A549 (cell line): Measurements from ENCODE around the gene PTPRG. TPM values are rescaled to one million over a fixed set of nuclear protein-coding genes. Genes with fewer than 3 reads are reported as not detected.
A peak's percentile ranks its signal among the peaks of the same experiment; 100 is the strongest.

ENCODE experiments used
- ATAC-seq, 2 experiments: fragments of 200-7000 bp in 1 of 2; fragments of >200 bp in 1 of 2; cut with Nextera tagmentation in 1 of 2; cut with Tn5 transposase in 1 of 2; 3 replicates each; pipeline versions ENCODE4 v1.8.0 to v1.9.1; 2018 to 2020; ENCODE audit warnings: mild to moderate bottlenecking in 1 of 2, moderate library complexity in 1 of 2
- CTCF ChIA-PET: fragments of 300-600 bp; sonication (Branson Sonifier 250); formaldehyde crosslinking; extraction: SDS; loops from one replicate; lab custom pipeline; 2021; ENCODE audit warnings: antibody characterized with exemption, inconsistent platforms; lab: Yijun Ruan, JAX
- POLR2A ChIA-PET: fragments of 350-600 bp; formaldehyde crosslinking; extraction: SDS; loops from one replicate; lab custom pipeline; 2021; ENCODE audit warnings: antibody characterized with exemption, inconsistent platforms; lab: Yijun Ruan, JAX
- DNase-seq, 2 experiments: peaks; one replicate each; pipeline versions ENCODE4 v3.0.0 to v3.0.0-alpha.2; 2011 to 2016; ENCODE audit warnings: low read depth in 1 of 2, low spot score in 1 of 2
- FAIRE-seq: peaks from 2 replicates; lab custom pipeline; 2011; peaks lifted over from hg19 to GRCh38; lab: Jason Lieb, UNC
- H3K27ac ChIP-seq, 2 experiments: fragments of >200 bp; sonication (Bioruptor Twin); formaldehyde crosslinking; 3 replicates each; pipeline ENCODE4 v1.5.1; 2016 to 2017
- H3K4me1 ChIP-seq: fragments of >200 bp; sonication (Bioruptor Twin); formaldehyde crosslinking; 3 replicates; pipeline ENCODE4 v1.6.1; 2016
- H3K4me2 ChIP-seq: fragments of >200 bp; sonication (Bioruptor Twin); formaldehyde crosslinking; 3 replicates; pipeline ENCODE4 v1.6.1; 2016
- H3K4me3 ChIP-seq: fragments of >200 bp; sonication (Bioruptor Twin); formaldehyde crosslinking; 3 replicates; pipeline ENCODE4 v1.5.1; 2016
- H3K9me3 ChIP-seq: fragments of >200 bp; sonication (Bioruptor Twin); formaldehyde crosslinking; 3 replicates; pipeline ENCODE4 v1.6.1; 2016
- CTCF ChIP-seq: fragments of >200 bp; sonication (Bioruptor Twin); formaldehyde crosslinking; IDR thresholded peaks from 3 replicates; pipeline ENCODE4 v1.5.1; 2016
- E2F6 ChIP-seq: IDR thresholded peaks from 2 replicates; pipeline ENCODE4 v1.6.1; 2012; ENCODE audit warnings: low read depth, borderline replicate concordance
- ESRRA ChIP-seq: fragments of 150-350 bp; IDR thresholded peaks from 2 replicates; pipeline ENCODE4 v1.6.1; 2014; ENCODE audit warnings: mild to moderate bottlenecking, low read length, borderline replicate concordance
- HMGXB4 ChIP-seq: fragments of 250-450 bp; sonication (Bioruptor Pico); IDR thresholded peaks from 2 replicates; pipeline ENCODE4 v1.5.0; 2021; ENCODE audit warnings: mild to moderate bottlenecking, moderate library complexity, borderline replicate concordance
- JUNB ChIP-seq: fragments of >200 bp; sonication (Bioruptor Twin); formaldehyde crosslinking; IDR thresholded peaks from 2 replicates; pipeline ENCODE4 v1.6.1; 2016
- MAFK ChIP-seq: fragments of 450-650 bp; IDR thresholded peaks from 2 replicates; pipeline ENCODE4 v1.6.1; 2014; ENCODE audit not compliant: partially characterized antibody
- NFE2L2 ChIP-seq: fragments of 150-350 bp; conservative IDR thresholded peaks from 2 replicates; pipeline ENCODE4 v1.6.1; 2014; ENCODE audit warnings: low read length
- NPAS2 ChIP-seq: fragments of 250-450 bp; sonication (Bioruptor Pico); IDR thresholded peaks from 2 replicates; pipeline ENCODE4 v1.8.0; 2022; ENCODE audit warnings: mild to moderate bottlenecking, moderate library complexity, borderline replicate concordance
- RAD21 ChIP-seq, 2 experiments: fragments of >200 bp in 1 of 2; sonication (Bioruptor Twin) in 1 of 2; formaldehyde crosslinking in 1 of 2; IDR thresholded peaks in 1 of 2; conservative IDR thresholded peaks in 1 of 2; 2 replicates in 1 of 2; 3 replicates in 1 of 2; pipeline ENCODE4 v1.6.1; 2012 to 2018; ENCODE audit warnings: inconsistent platforms in 1 of 2
- REST ChIP-seq: fragments of 200-600 bp; sonication (generic); IDR thresholded peaks from 2 replicates; pipeline ENCODE4 v1.6.1; 2016; ENCODE audit warnings: antibody characterized with exemption, mild to moderate bottlenecking, moderate library complexity
- SMC3 ChIP-seq: fragments of >200 bp; sonication (Bioruptor Twin); formaldehyde crosslinking; IDR thresholded peaks from 3 replicates; pipeline ENCODE4 v1.6.1; 2018; ENCODE audit warnings: inconsistent platforms
- TFCP2L1 ChIP-seq: fragments of 250-450 bp; sonication (Bioruptor Pico); IDR thresholded peaks from 2 replicates; pipeline ENCODE4 v1.5.0; 2021; ENCODE audit warnings: mild to moderate bottlenecking
- TP53 ChIP-seq: fragments of 250-450 bp; sonication (Bioruptor Pico); IDR thresholded peaks from 2 replicates; pipeline ENCODE4 v1.5.0; 2021; ENCODE audit warnings: mild to moderate bottlenecking, moderate library complexity
- WGBS: methylation state at CpG from one replicate; pipeline ENCODE4 v1.1.6; 2017; ENCODE audit errors: missing lambda C conversion rate; 5-methylcytosine and 5-hydroxymethylcytosine counted together
- polyA plus RNA-seq, 4 experiments: library from polyadenylated mRNA; depleted of rRNA in 3 of 4; stranded (reverse); fragments of >200 nt; fragmentation: RNase III in 1 of 4; extraction: RNeasy Plus Mini Kit Qiagen cat#74134 plus additional on column Dnase treatment in 1 of 4; gene quantifications; 2 replicates in 3 of 4; 3 replicates in 1 of 4; pipeline ENCODE4 v1.2.3, GENCODE V29; 2011 to 2017

PTPRG gene
- polyA plus RNA-seq, 2 of the 4 experiments (the other 2 are of a cell fraction), result 4.5 to 4.8 TPM

- H3K4me3 ChIP-seq, result no peak overlapping the region
These were observed 640.2 kb downstream of the PTPRG start for GRCh38 chr3:62201438-62202035.

GRCh38 chr3:62203152-62203551, 641.8 kb downstream of the PTPRG start:
- POLR2A ChIA-PET, result no interaction called here
- 79% methylated on average over 9 of the region's 22 CpGs for WGBS
- Histone ChIP-seq H3K4me1 (no peaks in the 10 kb centered on the region), H3K4me3 (no peak overlapping the region)
- TF ChIP-seq ESRRA (no peak), REST (no peak), TP53 (CRISPR knock-in tag) (no peak), CTCF (no peak), HMGXB4 (CRISPR knock-in tag) (no peak), E2F6 (no peak), JUNB (no peak), TFCP2L1 (CRISPR knock-in tag) (no peak), MAFK (no peak), NPAS2 (CRISPR knock-in tag) (no peak)
- TF ChIP-seq, all 56 proteins: peak for 0
- Histone ChIP-seq H3K27ac (no peak overlapping the region), H3K4me2 (no peak overlapping the region), H3K9me3 (no peaks in the 10 kb centered on the region)
- no peak for ATAC-seq
- DNase-seq, result no peak
- CTCF ChIA-PET, result no interaction called here
- FAIRE-seq, result no peak

More at GRCh38 chr3:62201438-62202035, 640.2 kb downstream of the PTPRG start:
- DNase-seq (peak; percentile 6 to 16), ATAC-seq (peak; percentile 47 to 77; a peak in 3 of 6 replicates), FAIRE-seq (no peak)
- no peaks in the 10 kb centered on the region for H3K9me3 ChIP-seq
- no peaks in the 10 kb centered on the region for H3K4me1 ChIP-seq
- no peak overlapping the region for H3K4me2 ChIP-seq
- 20% methylated on average over 6 of the region's 6 CpGs for WGBS
- H3K27ac ChIP-seq, result no peak overlapping the region
- ChIA-PET CTCF (interaction anchor here (0.6 to 2.4 kb wide), 13 partner anchors 10 to 357 kb away, joined by 3 to 9 read pairs (median 4); no protein-coding TSS in a partner anchor), POLR2A (no interaction called here)
- TF ChIP-seq RAD21 (conservative IDR thresholded peaks at IDR 0.05 in 1 of 2, IDR thresholded peaks at IDR 0.05 in 1 of 2), result peak; percentile 48 to 51
- no peak for TF ChIP-seq NFE2L2
- TF ChIP-seq SMC3, result peak; percentile 40; the same call in 2 of the 3 replicates
- TF ChIP-seq CTCF, result peak; percentile 56
